Measurements from ENCODE around the gene SFMBT2.

Gene SFMBT2

GRCh38 chr10:7428673-7429350 is 18.0 kb upstream of the SFMBT2 start:
- H2AK5ac ChIP-seq (ENCODE audit: low read length) = no peak overlapping the region
- H3K36me3 ChIP-seq (ENCODE audit: control insufficient read depth in 1 of 2, insufficient read depth in 2 of 2, low read length in 2 of 2) = no peaks in the 10 kb centered on the region
- H4K8ac ChIP-seq (ENCODE audit: low read depth, low read length) = no peak overlapping the region
- no peak overlapping the region for H2AFZ ChIP-seq (ENCODE audit: insufficient read depth, low read length, poor library complexity)
- no peaks in the 10 kb centered on the region for H3K27me3 ChIP-seq (ENCODE audit: insufficient read depth, low read length)
- no peak overlapping the region for H4K91ac ChIP-seq (ENCODE audit: low read depth, low read length)
- no peak overlapping the region for H3K4me3 ChIP-seq (ENCODE audit: low read depth, low read length)
- H3K79me1 ChIP-seq (ENCODE audit: low read length) = no peaks in the 10 kb centered on the region
- H3K4ac ChIP-seq (ENCODE audit: low read depth, low read length) = no peak overlapping the region
- H2BK120ac ChIP-seq (ENCODE audit: insufficient read depth, low read length, poor library complexity) = no peak overlapping the region
- no peaks in the 10 kb centered on the region for H3K9me3 ChIP-seq (ENCODE audit: insufficient read depth, low read depth, low read length)
- H2BK5ac ChIP-seq (ENCODE audit: low read depth, low read length, poor library complexity) = no peak overlapping the region
- H3K14ac ChIP-seq (ENCODE audit: low read length) = no peak overlapping the region
- no CpG with 5 or more reads among the region's 5 CpGs for WGBS (ENCODE audit: extremely low coverage, insufficient coverage, insufficient read length)
- DNase-seq = no peak
- no peak overlapping the region for H4K12ac ChIP-seq (ENCODE audit: low read depth, low read length)
- no peak overlapping the region for H3K9ac ChIP-seq (ENCODE audit: low read length)
- no peak overlapping the region for H3K27ac ChIP-seq (ENCODE audit: low read depth, low read length)
- H3K18ac ChIP-seq (ENCODE audit: low read length) = no peak overlapping the region
- no peak overlapping the region for H3K4me2 ChIP-seq (ENCODE audit: low read length)
- H3K79me2 ChIP-seq (ENCODE audit: control insufficient read depth, insufficient read depth, low read length, poor library complexity) = no peaks in the 10 kb centered on the region
- H3K4me1 ChIP-seq (ENCODE audit: control insufficient read depth in 1 of 2, insufficient read depth in 2 of 2, low read length in 2 of 2) = no peaks in the 10 kb centered on the region
- no peak overlapping the region for H2BK12ac ChIP-seq (ENCODE audit: low read length)
- H3K23ac ChIP-seq (ENCODE audit: low read length) = no peak overlapping the region

DNA sequence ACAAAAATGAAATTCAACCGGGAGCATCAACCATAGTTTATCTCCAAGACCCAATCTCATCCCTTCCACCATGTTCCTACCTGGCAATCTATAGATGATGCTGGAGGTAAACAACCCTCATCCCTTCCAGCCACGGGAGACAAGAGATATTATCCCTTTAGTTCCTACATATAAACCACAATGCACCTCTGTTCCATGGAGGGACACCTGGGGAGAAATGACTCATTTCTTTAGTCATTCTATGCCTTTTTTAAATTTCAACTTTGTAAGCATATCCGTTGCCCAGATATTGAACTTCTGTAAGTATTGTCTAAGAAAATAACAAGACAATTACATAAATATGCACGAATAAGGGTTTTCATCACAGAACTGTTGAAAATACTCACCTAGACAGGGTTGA is 15.5 kb upstream of the SFMBT2 start:
- WGBS (ENCODE audit: extremely low coverage, insufficient coverage, insufficient read length) = no CpG with 5 or more reads among the region's 4 CpGs
- Histone ChIP-seq H3K4me2 (ENCODE audit: low read length) (no peak overlapping the region), H3K23ac (ENCODE audit: low read length) (no peak overlapping the region)

GRCh38 chr10:7425691-7426090 is 14.9 kb upstream of the SFMBT2 start:
- WGBS (ENCODE audit: extremely low coverage, insufficient coverage, insufficient read length) = no CpG with 5 or more reads among the region's 5 CpGs
- no peak overlapping the region for H2BK12ac ChIP-seq (ENCODE audit: low read length)

More for the DNA sequence above, 15.5 kb upstream of the SFMBT2 start:
- Histone ChIP-seq H3K18ac (ENCODE audit: low read length) (no peak overlapping the region), H4K12ac (ENCODE audit: low read depth, low read length) (no peak overlapping the region), H2AFZ (ENCODE audit: insufficient read depth, low read length, poor library complexity) (no peak overlapping the region), H3K79me1 (ENCODE audit: low read length) (no peaks in the 10 kb centered on the region), H4K8ac (ENCODE audit: low read depth, low read length) (no peak overlapping the region), H3K27ac (ENCODE audit: low read depth, low read length) (no peak overlapping the region), H3K4ac (ENCODE audit: low read depth, low read length) (no peak overlapping the region), H3K36me3 (ENCODE audit: control insufficient read depth in 1 of 2, insufficient read depth in 2 of 2, low read length in 2 of 2) (no peaks in the 10 kb centered on the region), H3K4me1 (ENCODE audit: control insufficient read depth in 1 of 2, insufficient read depth in 2 of 2, low read length in 2 of 2) (no peaks in the 10 kb centered on the region), H2BK5ac (ENCODE audit: low read depth, low read length, poor library complexity) (no peak overlapping the region), H4K91ac (ENCODE audit: low read depth, low read length) (no peak overlapping the region), H2BK120ac (ENCODE audit: insufficient read depth, low read length, poor library complexity) (no peak overlapping the region), H3K9me3 (ENCODE audit: insufficient read depth, low read depth, low read length) (no peaks in the 10 kb centered on the region), H2BK12ac (ENCODE audit: low read length) (no peak overlapping the region), H2AK5ac (ENCODE audit: low read length) (no peak overlapping the region), H3K27me3 (ENCODE audit: insufficient read depth, low read length) (no peaks in the 10 kb centered on the region), H3K4me3 (ENCODE audit: low read depth, low read length) (no peak overlapping the region), H3K14ac (ENCODE audit: low read length) (no peak overlapping the region), H3K9ac (ENCODE audit: low read length) (no peak overlapping the region), H3K79me2 (ENCODE audit: control insufficient read depth, insufficient read depth, low read length, poor library complexity) (no peaks in the 10 kb centered on the region)
- DNase-seq = peak; percentile 33 to 85

GRCh38 chr10:7424919-7425318 is 14.1 kb upstream of the SFMBT2 start:
- Histone ChIP-seq H3K4me3 (ENCODE audit: low read depth, low read length) (no peak overlapping the region), H2BK120ac (ENCODE audit: insufficient read depth, low read length, poor library complexity) (no peak overlapping the region)

More at GRCh38 chr10:7425691-7426090, 14.9 kb upstream of the SFMBT2 start:
- Histone ChIP-seq H3K4me2 (ENCODE audit: low read length) (no peak overlapping the region), H3K27ac (ENCODE audit: low read depth, low read length) (no peak overlapping the region), H3K27me3 (ENCODE audit: insufficient read depth, low read length) (no peaks in the 10 kb centered on the region), H3K4ac (ENCODE audit: low read depth, low read length) (no peak overlapping the region), H3K4me3 (ENCODE audit: low read depth, low read length) (no peak overlapping the region), H4K91ac (ENCODE audit: low read depth, low read length) (no peak overlapping the region), H2BK120ac (ENCODE audit: insufficient read depth, low read length, poor library complexity) (no peak overlapping the region), H3K18ac (ENCODE audit: low read length) (no peak overlapping the region), H4K8ac (ENCODE audit: low read depth, low read length) (no peak overlapping the region), H3K36me3 (ENCODE audit: control insufficient read depth in 1 of 2, insufficient read depth in 2 of 2, low read length in 2 of 2) (no peaks in the 10 kb centered on the region), H3K79me2 (ENCODE audit: control insufficient read depth, insufficient read depth, low read length, poor library complexity) (no peaks in the 10 kb centered on the region), H3K9me3 (ENCODE audit: insufficient read depth, low read depth, low read length) (no peaks in the 10 kb centered on the region), H3K4me1 (ENCODE audit: control insufficient read depth in 1 of 2, insufficient read depth in 2 of 2, low read length in 2 of 2) (no peaks in the 10 kb centered on the region), H3K23ac (ENCODE audit: low read length) (no peak overlapping the region), H3K9ac (ENCODE audit: low read length) (no peak overlapping the region), H2AFZ (ENCODE audit: insufficient read depth, low read length, poor library complexity) (no peak overlapping the region), H3K79me1 (ENCODE audit: low read length) (no peaks in the 10 kb centered on the region), H2AK5ac (ENCODE audit: low read length) (no peak overlapping the region), H3K14ac (ENCODE audit: low read length) (no peak overlapping the region), H4K12ac (ENCODE audit: low read depth, low read length) (no peak overlapping the region), H2BK5ac (ENCODE audit: low read depth, low read length, poor library complexity) (no peak overlapping the region)
- no peak for DNase-seq

More at GRCh38 chr10:7424919-7425318, 14.1 kb upstream of the SFMBT2 start:
- H2AK5ac ChIP-seq (ENCODE audit: low read length) = no peak overlapping the region
- H3K9ac ChIP-seq (ENCODE audit: low read length) = no peak overlapping the region
- H3K79me1 ChIP-seq (ENCODE audit: low read length) = no peaks in the 10 kb centered on the region
- no peak overlapping the region for H2BK12ac ChIP-seq (ENCODE audit: low read length)
- DNase-seq = no peak
- H2AFZ ChIP-seq (ENCODE audit: insufficient read depth, low read length, poor library complexity) = no peak overlapping the region
- WGBS (ENCODE audit: extremely low coverage, insufficient coverage, insufficient read length) = no CpG with 5 or more reads among the region's 3 CpGs
- no peaks in the 10 kb centered on the region for H3K36me3 ChIP-seq (ENCODE audit: control insufficient read depth in 1 of 2, insufficient read depth in 2 of 2, low read length in 2 of 2)
- no peak overlapping the region for H4K91ac ChIP-seq (ENCODE audit: low read depth, low read length)
- no peak overlapping the region for H2BK5ac ChIP-seq (ENCODE audit: low read depth, low read length, poor library complexity)
- no peak overlapping the region for H3K18ac ChIP-seq (ENCODE audit: low read length)
- H3K4me1 ChIP-seq (ENCODE audit: control insufficient read depth in 1 of 2, insufficient read depth in 2 of 2, low read length in 2 of 2) = no peaks in the 10 kb centered on the region
- no peaks in the 10 kb centered on the region for H3K9me3 ChIP-seq (ENCODE audit: insufficient read depth, low read depth, low read length)
- H3K27ac ChIP-seq (ENCODE audit: low read depth, low read length) = no peak overlapping the region
- no peak overlapping the region for H3K14ac ChIP-seq (ENCODE audit: low read length)
- no peaks in the 10 kb centered on the region for H3K27me3 ChIP-seq (ENCODE audit: insufficient read depth, low read length)
- no peak overlapping the region for H4K12ac ChIP-seq (ENCODE audit: low read depth, low read length)
- H4K8ac ChIP-seq (ENCODE audit: low read depth, low read length) = no peak overlapping the region
- H3K79me2 ChIP-seq (ENCODE audit: control insufficient read depth, insufficient read depth, low read length, poor library complexity) = no peaks in the 10 kb centered on the region
- H3K23ac ChIP-seq (ENCODE audit: low read length) = no peak overlapping the region
- H3K4me2 ChIP-seq (ENCODE audit: low read length) = no peak overlapping the region
- no peak overlapping the region for H3K4ac ChIP-seq (ENCODE audit: low read depth, low read length)

Measured in trophoblast cell (in vitro differentiated cells and primary cell).